Measurements from ENCODE around the gene IGFN1.

IGFN1 gene

DNA sequence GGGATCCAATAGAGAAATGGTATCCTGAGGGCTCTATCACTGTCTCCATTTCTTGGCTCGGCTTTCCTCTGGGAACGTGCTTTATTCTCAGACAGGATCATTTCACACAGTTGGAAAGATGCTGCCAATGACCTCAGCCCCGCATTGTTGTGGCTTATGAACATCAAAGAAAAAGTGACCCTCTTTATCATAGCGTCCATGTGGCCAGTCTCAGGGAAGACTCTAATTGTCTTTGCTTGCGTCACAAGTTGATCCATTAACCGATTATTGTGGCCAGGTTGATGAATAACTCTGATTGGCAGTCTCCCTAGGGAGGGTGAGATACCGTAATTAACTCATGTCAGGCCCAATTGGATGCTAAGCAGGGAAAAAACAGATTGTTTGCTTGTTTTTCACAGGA lies 26.0 kb upstream of the IGFN1 start:
- DNase-seq, result no peak

DNA sequence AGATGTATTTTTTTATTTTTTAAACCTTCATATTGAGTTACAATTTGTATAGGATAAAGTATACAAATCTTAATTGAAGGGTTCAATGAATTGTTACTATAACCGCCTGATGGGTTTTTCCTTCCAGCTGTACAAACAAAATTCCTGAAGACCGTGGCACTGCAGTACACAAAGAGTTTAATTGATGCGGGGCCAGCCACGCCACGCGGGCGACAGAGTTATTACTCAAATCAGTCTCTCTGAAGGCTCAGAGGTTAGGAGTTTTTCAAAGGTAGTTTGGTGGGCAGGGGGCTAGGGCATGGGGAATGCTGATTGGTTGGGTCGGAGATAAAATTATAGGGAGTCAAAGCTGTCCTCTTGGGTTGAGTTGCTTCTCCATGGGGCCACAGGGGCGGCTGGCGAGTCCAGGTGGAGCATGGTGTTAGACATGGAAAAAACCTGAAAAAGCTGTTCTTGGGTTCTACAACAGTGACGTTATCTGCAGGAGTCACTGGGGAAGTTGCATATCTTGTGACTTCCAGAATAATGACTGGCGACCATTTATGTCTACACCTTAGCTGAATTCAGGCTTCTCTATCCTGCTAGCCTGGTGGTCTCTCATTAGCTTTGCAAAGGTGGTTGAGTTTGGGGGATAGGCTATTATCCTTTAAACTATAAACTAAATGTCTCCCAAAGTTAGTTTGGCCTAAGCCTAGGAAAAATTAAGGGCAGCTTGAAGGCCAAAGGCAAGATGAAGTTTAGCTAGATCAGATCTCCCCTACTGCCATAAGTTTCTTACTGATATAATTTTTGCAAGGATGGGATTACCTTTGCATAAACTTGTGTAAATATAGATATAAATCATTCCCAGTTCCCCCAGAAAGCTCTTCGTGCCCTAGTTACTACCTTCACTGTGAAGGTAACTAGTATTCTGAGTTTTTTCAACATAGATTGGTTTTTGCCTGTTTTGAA lies 23.3 kb upstream of the IGFN1 start:
- DNase-seq, result no peak

DNA sequence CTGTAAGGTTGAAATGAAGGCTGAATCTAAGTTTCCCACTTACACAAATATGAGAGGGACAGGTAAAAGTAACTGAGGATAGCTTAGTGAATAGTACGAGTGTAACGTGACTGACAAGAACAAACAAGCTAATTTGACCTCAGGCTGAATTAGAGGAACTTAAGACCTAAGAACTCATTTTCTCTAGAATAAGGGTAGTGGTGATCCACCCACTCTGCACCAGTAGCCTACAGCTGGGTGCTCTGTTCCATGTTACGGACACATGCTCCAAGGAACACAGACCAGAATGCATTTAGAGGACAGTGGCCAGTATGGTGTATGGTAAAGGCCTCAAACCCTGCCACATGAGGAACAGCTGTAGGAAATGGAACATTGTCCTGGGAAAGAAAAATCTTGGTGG lies 21.4 kb upstream of the IGFN1 start:
- no peak for DNase-seq

DNA sequence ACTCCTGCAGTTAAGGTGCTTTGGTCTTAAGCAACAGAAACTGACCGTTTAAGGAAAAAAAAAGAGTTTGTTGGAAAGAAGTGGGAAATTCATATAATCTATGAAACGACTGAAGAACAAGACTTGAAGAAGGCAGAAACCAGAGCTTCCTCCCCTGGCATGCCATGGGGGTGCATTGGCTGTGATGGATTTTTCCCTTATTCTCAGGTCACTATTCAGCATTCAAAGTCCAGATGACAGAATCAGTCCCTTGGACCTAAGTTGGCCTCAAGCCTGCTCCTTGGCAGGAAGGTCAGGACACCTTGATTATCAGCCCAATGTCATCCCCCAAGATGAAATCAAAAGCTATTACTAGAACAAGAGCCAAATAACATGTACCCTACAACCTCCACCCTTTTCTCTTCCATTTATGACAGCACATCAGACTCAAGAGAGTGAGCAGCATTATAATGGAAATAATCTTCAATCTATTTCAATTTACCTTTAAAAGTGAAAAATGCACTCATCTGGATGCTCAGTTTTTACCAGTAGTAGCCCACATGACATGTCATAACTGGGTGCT lies 20.6 kb upstream of the IGFN1 start:
- no peak for DNase-seq

DNA sequence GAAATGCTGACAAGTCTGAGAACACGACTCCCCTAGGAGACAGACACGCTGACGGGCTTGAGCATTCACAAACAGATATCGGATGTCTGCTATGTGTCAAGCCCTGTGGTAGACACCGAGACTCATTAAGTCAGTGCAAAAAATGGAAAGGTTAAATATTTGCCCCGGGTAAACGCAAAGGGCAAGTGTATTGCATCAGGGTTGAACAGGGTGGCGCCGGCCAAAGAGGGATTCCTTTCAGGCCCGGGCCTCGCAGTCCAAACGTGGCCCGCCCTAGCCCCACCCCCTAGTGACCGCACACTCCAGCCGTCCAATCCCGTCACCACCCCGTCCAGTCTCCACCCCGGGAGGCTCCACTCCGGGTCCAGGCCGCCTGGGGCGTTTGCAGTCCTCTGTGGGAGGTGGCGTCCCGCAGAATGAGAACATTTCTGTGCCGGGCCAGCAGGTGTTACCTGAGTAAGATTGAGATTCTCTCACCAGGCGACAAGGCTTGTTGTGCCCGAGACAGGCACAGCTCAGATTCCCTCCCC lies 20.0 kb upstream of the IGFN1 start:
- DNase-seq, result peak; percentile 98

DNA sequence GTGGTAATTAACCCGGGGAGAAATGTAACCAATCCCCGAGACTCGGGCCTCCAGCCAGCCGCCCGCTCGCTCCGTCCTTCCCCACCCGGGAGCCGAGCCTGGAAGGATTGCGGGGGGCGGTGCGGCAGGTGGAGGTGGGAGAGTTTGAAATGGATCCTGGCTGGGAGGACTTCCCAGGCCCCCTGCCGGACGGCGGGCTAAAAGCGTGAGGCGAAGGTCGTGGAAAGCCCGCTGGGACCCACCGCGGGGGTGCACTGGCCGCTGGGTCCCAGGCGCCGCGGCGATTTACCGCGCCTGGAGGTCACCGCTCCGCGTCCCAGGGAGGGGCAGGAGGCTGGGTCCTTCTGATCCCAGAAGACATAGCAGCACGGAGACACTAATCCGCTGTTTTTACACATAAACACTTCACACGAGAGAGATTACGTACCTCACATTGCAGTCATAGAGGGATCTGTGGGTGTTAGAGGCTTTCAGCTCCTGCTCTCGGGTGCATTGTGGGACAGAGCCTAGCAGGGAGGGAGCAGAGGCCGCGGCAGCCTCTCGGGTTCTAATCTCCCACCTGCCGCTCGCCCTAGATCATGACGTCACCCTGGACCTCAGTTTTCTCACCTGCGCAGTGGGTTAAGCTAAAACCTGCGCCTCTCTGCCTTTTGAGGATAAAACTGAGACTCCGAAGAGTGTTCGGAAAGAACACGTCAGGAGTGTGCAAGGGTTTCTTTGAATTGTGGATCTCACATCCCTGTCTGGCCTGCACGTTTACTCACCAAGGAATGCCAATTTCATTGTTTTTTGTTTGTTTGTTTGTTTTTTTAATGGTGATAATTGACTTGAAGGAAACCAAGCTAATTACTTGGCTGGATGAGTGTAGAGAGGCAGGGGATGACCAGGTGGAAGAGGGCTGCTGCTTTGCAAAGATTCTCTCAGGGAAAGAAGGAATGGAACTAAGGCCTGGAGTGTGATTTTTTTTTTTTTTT lies 19.3 kb upstream of the IGFN1 start:
- peak; percentile 80 for DNase-seq

DNA sequence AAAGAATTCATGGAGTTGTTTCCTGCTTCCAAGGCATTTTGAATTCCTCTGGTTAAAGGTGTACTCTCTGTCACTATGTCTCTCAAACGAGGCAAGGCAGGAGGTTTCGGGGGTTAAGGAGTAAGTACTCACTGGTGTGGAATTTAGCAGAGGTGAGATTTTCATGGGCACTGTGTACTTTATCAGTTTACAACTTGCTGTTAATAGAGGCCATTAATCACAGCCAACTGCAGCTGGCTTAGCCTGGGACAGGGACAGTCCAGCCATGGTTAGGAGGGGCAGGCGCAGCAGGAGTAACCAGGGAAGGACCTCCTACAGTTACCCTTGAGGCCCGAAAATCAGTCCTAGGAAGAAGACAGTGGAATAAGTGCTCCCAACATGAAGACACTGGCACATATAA lies 18.3 kb upstream of the IGFN1 start:
- DNase-seq, result no peak

DNA sequence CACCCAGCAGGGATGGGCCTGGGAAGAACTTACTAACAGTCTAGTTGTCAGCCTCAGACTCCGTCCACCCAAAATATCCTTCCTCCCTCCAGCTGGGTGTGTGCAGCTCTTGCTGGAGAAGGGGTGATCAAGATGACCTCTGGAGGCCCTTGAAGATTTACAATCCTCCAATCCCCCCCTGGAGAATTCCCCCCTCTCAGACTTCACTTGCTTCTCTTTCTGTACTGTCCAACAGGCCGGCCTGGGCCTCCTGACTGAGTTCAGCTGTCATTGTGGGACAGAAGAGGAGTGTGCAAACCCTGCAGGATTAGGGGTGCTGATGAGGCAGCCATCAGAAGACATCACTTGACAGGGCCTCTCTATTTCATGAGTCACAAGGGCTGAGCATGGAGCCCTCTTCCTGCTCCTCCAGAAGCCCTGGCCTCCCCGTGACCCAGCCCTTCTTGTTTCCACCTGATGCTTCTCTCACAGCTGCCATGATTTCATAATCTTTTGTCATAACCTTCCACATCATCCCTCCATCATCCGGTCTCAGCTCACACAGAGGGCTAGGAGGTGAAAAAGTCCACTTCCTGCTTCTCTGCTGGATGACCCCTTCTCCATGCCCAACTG lies 17.5 kb upstream of the IGFN1 start:
- DNase-seq, result no peak

DNA sequence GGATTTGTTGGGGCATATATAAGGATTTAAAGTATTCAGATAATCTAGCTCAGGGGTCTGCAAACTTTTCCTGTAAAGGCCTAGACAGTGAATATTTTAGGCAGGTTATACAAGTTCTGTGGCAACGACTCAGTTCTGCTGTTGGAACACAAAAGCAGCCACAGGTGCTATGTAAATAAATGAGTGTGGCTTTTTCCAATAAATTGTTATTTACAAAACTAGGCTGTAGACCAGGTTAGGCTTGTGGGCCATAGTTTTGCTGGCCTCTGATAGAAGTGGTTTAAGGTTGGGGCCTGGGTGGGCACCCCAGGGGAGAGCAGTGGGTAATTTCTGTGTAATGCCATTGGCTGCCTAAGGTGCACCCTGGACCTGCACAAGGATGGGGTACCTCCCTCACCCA lies 16.9 kb upstream of the IGFN1 start:
- DNase-seq, result no peak

DNA sequence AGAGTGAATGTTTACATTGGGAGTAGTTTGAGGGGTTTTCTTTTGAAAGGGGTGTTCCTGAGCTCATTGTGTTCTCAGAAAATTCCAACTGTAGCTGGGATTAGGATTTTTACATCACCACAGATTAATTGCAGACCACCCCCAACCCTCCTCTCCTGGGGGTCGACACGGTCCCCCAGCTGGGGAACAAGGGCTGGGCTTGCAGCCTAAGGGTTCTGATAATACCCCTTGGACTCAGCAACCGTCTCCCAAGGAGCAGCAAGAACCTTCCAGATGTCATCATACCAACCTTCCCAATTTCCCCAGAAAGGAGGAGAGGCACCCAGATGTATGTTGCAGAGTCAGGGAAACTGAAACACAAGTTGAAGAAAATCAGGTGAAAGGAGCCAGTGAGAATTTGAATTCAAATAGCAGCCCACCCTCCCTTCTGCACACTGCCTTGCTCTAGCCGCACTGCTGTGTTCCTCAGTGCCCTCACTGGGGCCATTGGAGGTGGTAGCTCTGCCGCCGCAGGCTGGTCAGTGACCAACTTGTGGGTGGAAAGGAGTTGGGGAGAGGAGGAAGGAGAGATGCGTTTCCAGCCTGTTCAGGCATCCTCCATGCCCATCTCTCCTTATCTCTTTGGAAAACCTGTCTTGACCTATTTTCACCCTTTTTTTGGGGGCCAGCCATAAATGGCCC lies 14.7 kb upstream of the IGFN1 start:
- DNase-seq, result no peak

DNA sequence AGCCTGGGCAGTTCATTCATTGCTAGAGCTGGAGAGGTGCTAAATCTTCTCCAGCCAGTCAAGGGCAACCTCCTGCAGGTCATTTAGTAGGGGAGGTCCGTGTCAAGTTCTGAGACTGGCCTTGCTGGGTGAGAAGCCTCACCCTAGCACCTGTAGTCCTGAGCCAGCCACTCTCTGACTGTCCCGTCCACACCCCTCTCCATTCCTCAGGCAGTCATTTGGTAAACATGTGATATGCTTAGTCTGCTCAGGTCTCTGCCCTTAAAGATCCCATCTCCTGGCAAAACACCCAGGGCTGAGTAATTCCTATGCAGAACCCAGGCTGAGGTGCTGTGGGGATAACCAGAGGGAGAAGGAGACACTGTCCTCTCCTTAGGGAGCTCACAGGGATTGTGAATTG lies 13.7 kb upstream of the IGFN1 start:
- DNase-seq, result no peak

DNA sequence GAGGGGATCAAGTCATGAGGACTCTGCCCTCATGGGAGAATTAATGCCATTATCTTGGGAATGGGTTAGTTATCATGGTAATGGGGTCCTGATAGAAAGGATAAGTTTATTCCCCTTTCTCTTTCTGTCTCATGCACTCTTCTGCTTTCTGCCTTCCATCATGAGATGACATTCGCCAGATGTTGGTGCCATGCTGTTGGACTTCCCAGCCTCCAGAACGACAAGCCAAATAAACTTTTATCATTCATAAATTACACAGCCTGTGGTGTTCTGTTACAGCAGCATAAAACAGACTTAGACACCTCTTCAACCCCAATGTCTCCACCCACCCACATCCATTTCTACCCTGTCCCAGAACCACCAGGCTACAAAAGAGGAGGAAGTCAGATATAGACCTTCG lies 11.9 kb upstream of the IGFN1 start:
- no peak for DNase-seq

DNA sequence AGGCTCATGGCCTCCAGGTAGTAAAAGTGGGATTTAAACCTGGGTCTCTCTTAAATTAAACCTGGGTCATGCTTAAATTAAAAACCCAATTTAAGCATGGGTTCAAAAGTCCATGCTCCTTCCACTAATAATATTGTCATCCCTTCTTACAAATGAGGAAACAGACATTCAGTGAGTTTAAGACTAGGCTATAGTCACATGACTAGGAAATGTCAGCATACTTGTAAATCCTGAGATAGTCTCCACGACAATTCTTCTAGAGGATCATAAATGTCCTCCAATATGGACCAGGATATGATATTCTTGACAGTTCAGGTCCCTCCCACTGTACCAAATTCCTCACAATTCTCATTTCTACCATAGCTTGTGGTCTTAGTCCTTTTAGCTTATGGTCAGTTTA lies 10.5 kb upstream of the IGFN1 start:
- no peak for DNase-seq

DNA sequence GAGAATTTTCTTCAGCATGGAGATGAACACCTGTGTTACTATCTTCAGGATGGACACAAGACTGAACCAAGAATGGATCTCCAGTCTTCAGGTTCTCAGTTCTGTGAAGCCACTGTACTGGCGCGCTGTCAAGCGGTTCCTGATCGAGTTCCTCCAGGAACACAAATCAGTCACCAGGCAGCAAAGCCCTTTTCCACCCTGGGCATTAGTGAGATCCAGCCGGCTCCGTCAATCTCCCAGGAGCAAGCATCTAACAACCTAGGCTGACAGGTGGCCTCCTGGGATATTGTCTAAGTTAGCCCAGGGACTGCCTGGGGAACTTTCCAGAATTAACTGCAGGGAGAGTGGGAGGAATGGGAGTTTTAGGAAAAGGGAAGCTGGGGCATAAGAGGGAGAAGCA lies 9.7 kb upstream of the IGFN1 start:
- DNase-seq, result no peak

DNA sequence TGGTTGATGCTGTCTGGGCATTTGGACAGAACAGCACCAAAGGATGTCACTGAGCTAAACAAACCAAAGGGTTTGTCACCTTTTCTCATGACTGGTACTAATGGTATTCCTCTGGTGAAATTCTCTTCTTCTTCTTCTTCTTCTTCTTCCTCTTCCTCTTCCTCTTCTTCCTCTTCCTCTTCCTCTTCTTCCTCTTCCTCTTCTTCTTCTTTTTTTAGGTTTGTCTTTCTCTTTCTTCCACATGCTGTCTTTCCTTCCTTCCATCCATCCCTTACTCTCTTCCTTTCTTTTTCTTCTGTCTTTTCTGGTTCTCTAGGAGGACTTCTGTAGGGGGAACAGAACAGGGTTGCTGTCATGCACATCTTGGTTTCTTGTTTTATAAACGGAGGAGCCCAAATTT lies 9.3 kb upstream of the IGFN1 start:
- DNase-seq, result no peak

DNA sequence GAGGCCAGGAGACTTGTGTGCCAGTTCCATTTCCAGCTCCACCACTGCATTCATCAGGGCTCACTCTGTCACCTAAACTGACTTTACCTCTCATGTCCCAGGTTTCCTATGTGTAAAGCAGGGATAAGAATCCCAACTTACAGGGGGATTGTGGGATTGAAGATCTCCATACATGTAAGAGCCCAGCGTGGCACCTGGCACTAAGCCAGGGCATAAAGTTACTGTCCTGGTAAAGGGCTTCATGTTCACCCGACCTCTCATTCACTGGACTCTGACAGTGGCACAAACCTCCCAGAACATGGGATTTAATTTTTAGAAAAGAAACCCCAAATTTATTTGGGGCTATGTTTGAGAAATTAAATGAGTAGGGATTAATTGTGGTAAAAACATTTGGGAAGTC lies 8.9 kb upstream of the IGFN1 start:
- DNase-seq, result no peak

DNA sequence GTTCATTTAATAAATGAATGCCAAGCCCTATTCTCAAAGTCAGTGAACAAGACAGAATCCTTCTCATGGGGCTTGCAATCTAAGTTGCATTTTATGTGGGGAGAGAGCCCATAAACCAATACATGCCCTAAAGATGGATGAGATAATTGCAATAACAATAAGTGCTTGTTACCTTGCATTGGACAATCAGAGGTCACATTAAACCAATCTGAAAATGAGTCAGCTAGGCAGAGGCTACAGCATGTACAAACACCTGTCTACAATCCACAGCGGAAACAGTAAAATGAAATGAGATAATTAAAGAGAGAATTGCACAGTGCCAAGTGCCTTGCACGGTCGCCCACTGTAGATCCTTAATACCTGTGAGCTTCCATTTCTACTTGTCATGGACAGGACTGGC lies 7.4 kb upstream of the IGFN1 start:
- DNase-seq, result no peak

DNA sequence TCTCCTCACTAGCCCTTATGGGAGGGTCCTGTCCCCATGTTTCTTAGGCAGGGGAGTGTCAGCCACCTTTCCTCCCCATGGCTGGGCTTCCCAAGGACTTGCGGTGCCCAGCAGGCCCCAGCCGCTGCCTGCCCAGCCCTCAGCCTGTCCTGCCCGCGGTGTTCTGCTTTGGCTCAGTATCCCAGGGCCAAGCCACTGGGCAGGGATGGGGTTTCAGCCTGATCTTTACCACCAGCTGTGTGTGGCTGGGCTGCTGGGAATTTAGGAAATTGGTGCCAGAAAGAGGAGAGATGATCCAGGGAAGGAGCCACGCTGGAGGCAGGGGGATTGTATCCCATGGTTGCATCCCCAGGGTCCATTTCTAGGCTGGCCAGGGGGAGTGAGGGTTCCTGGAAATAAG lies 6.9 kb upstream of the IGFN1 start:
- no peak for DNase-seq

DNA sequence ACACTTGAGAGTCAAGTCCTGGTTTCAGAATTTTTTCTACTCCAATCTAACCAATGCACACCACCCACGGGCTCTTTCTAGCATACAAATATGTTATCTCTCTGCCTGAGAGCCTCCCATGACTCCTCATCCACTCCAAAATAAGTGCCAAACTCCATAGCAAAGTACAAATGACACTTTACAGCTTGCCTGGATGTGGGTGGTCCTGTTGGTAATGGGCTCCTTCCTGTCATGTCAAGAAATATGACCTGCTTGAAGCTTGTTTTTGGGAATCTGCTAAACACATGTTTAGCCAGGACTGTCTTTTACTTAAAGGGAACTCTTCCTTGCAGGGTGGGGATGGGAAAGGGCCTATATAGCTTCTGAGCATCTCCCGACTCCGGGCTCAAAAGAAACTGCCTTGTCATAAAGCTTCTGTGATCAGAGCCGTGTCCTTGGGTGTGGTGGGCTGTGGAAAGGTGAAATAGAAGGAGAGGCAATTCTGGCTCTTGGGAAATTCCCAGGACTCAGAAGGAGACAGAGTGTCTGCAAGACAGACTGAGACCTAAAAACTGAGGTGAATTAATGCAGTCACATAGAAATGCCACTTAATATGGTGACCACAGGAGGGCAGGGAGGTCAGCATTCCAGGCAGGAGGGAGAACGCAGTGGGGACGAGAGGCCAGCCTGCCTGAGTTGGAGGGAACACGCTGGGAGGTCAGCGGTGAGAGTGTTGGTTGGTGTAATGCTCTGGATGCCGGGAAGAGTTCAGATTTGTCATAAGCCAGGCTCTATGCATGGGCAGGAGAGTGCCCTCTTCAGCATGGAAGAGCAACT lies 6.1 kb upstream of the IGFN1 start:
- peak; percentile 52 for DNase-seq

DNA sequence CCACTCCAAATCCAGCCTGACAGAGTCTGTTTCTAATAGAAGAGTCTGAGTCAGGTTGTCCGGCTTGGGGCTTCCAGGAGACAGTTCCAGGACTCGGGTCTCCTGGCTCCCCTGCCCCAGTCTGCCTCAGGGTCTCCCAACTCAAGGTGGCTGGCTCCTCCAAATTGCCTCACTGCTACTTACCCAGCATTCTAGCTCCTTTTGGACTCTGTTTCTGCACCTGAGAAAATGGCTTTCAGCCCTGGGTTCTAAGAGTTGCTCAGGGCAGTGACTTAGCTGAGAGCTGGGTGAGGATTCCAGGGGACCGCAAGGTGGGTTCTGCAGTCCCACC lies 5.5 kb upstream of the IGFN1 start:
- DNase-seq, result no peak

DNA sequence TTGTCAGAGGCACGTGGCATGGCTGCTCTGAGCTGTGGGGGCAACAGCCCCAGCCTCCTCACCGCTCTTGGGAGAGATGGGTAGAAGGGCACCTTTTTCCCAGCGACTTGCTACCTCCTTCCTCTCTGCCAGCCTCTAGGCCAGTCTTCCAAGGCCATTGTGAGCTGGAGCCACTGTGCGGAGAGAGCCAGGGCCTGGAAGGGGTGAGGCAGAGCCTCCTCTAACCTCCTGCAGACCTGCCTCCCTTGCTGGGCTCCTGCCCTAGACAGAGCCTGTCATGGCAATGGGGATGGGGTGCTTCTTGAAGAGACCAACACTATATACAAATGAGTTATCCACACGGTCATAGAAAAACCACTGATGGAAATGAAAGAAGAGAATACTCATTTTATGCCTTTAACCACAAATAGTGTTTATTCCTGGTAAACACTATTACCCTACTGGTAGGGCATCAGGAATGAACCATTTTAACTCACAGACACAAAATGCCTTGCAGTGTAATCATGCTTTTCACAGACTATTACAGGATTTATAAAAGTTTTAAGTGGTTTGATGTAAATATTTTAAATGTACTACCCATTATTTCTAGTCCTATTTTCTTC lies 5.0 kb upstream of the IGFN1 start:
- no peak for DNase-seq
